Panc1 (cell line): ENCODE results near the gene ARFGEF3. TPM values are rescaled to one million over a fixed set of nuclear protein-coding genes. Genes with fewer than 3 reads are reported as not detected.

Source experiments
- ATAC-seq: fragments of 200-7000 bp; cut with Tn5 transposase; 2 replicates; pipeline ENCODE4 v1.9.1; 2020; ENCODE audit warnings: mild to moderate bottlenecking, moderate library complexity
- BruUV-seq: library from RNA; stranded (reverse); fragments of 400-500 nt; replicated peaks from 2 replicates; lab custom pipeline; 2021; lab: Mats Ljungman, UMichigan
- CTCF ChIA-PET: fragments of 300-600 bp; sonication (Branson Sonifier 250); formaldehyde crosslinking; loops from one replicate; lab custom pipeline; 2022; ENCODE audit warnings: antibody characterized with exemption; lab: Charles Lee
- POLR2A ChIA-PET: fragments of 300-600 bp; sonication (Branson Sonifier 250); formaldehyde crosslinking; loops from one replicate; lab custom pipeline; 2022; ENCODE audit warnings: antibody characterized with exemption; lab: Charles Lee
- DNase-seq: peaks from one replicate; pipeline ENCODE4 v3.0.0-alpha.2; 2010; ENCODE audit warnings: low read depth, low spot score
- H3K27ac ChIP-seq: 2 replicates; pipeline ENCODE4 v1.5.1; 2011; ENCODE audit warnings: mild to moderate bottlenecking, low read length, inconsistent platforms
- H3K27me3 ChIP-seq: fragments of 200-500 bp; sonication (Bioruptor generic); 2 replicates; pipeline ENCODE4 v1.6.0; 2014; ENCODE audit warnings: low read length, inconsistent platforms; ENCODE audit not compliant: control insufficient read depth, insufficient read depth
- H3K36me3 ChIP-seq: fragments of 200-500 bp; sonication (Bioruptor generic); 2 replicates; pipeline ENCODE4 v1.5.1; 2014; ENCODE audit warnings: inconsistent platforms, mild to moderate bottlenecking, low read length, moderate library complexity; ENCODE audit not compliant: control insufficient read depth, insufficient read depth
- H3K4me1 ChIP-seq: 2 replicates; pipeline ENCODE4 v1.5.1; 2011; ENCODE audit warnings: inconsistent platforms, mild to moderate bottlenecking, low read length, moderate library complexity; ENCODE audit not compliant: control insufficient read depth, insufficient read depth
- H3K4me3 ChIP-seq, 2 experiments: 2 replicates each; pipeline ENCODE4 v1.5.1; 2011 to 2012; ENCODE audit warnings: low read depth in 2 of 2, low read length in 2 of 2, mild to moderate bottlenecking in 2 of 2, inconsistent platforms in 1 of 2, moderate library complexity in 1 of 2
- H3K9me3 ChIP-seq: fragments of 200-500 bp; sonication (Bioruptor generic); 2 replicates; pipeline ENCODE4 v1.5.1; 2014; ENCODE audit warnings: low read depth, mild to moderate bottlenecking, inconsistent platforms, low read length, moderate library complexity; ENCODE audit not compliant: control insufficient read depth, insufficient read depth
- CTCF ChIP-seq: fragments of 450-650 bp; IDR thresholded peaks from 2 replicates; pipeline ENCODE4 v1.5.1; 2017; ENCODE audit warnings: mild to moderate bottlenecking
- POLR2AphosphoS5 ChIP-seq: IDR thresholded peaks from 2 replicates; pipeline ENCODE4 v1.6.1; 2012; ENCODE audit warnings: mild to moderate bottlenecking, low read depth, low read length, moderate library complexity
- REST ChIP-seq, 2 experiments: IDR thresholded peaks; 2 replicates each; pipeline ENCODE4 v1.6.1; 2011 to 2012; ENCODE audit warnings: low read depth in 2 of 2, control low read depth in 1 of 2, low read length in 1 of 2, mild to moderate bottlenecking in 1 of 2, moderate library complexity in 1 of 2; ENCODE audit not compliant: insufficient read depth in 1 of 2
- SIN3A ChIP-seq: IDR thresholded peaks from 2 replicates; pipeline ENCODE4 v1.6.1; 2012; ENCODE audit warnings: low read depth, mild to moderate bottlenecking, low read length, moderate library complexity, borderline replicate concordance; ENCODE audit not compliant: insufficient read depth
- TCF7L2 ChIP-seq: IDR thresholded peaks from 2 replicates; pipeline ENCODE4 v1.6.1; 2011; ENCODE audit warnings: mild to moderate bottlenecking, low read depth, low read length, inconsistent platforms
- in situ Hi-C: cut with HindIII; loops from 2 replicates; pipeline ENCODE4 v1.10.0; 2016; ENCODE audit warnings: low sequenced_read_pairs, low pct_unique_long_range_greater_than_20kb
- intact Hi-C: fragments of 100-400 bp; cut with micrococcal nuclease; formaldehyde crosslinking; loops from one replicate; pipeline ENCODE4 v1.10.0; 2022; ENCODE audit not compliant: unreplicated experiment
- total RNA-seq: library from RNA; stranded (reverse); gene quantifications from one replicate; pipeline ENCODE4 v1.2.1, GENCODE V29; 2021; ENCODE audit not compliant: unreplicated experiment

The ARFGEF3 gene
- total RNA-seq, 1 experiment from 2014 or later, result 1.5 TPM

- no peaks in the 10 kb centered on the region for H3K9me3 ChIP-seq
- no peaks in the 10 kb centered on the region for H3K4me1 ChIP-seq
- ATAC-seq, result no peak
- CTCF ChIA-PET, result no interaction called here
- no peak for TF ChIP-seq POLR2AphosphoS5
- TF ChIP-seq REST (IDR thresholded peaks at IDR 0.05; ENCODE audit: insufficient read depth in 1 of 2, low read depth in 2 of 2, low read length in 1 of 2), result no peak
- no peak for TF ChIP-seq SIN3A
- no peak for TF ChIP-seq CTCF
- no peak for TF ChIP-seq TCF7L2
- no peaks in the 10 kb centered on the region for H3K36me3 ChIP-seq
- no peak overlapping the region for H3K4me3 ChIP-seq
- in situ Hi-C loops (no loop called here), intact Hi-C loops (no loop called here)
- no peak overlapping the region for H3K27ac ChIP-seq
- no TSS peak for BruUV-seq
- H3K27me3 ChIP-seq, result no peaks in the 10 kb centered on the region; the same call in 1 of the 2 replicates
- POLR2A ChIA-PET, result no interaction called here
- DNase-seq, result no peak
Measured at GRCh38 chr6:138386897-138387296, 225.2 kb downstream of the ARFGEF3 start.

- Histone ChIP-seq H3K36me3 (no peaks in the 10 kb centered on the region), H3K27me3 (no peaks in the 10 kb centered on the region; the same call in none of the 2 replicates), H3K4me3 (no peak overlapping the region), H3K4me1 (no peaks in the 10 kb centered on the region), H3K27ac (no peak overlapping the region), H3K9me3 (no peaks in the 10 kb centered on the region)
- DNase-seq (no peak), ATAC-seq (no peak)
- in situ Hi-C loops (no loop called here), intact Hi-C loops (no loop called here)
- POLR2A ChIA-PET, result no interaction called here
- no TSS peak for BruUV-seq
- CTCF ChIA-PET, result no interaction called here
- TF ChIP-seq REST (IDR thresholded peaks at IDR 0.05; ENCODE audit: insufficient read depth in 1 of 2, low read depth in 2 of 2, low read length in 1 of 2) (no peak), CTCF (0 out of 2 replicates have a peak, but pooled peaks have one; percentile 12)
Measured at GRCh38 chr6:138387577-138388368, 226.0 kb downstream of the ARFGEF3 start.
